AG04450 (cell line): Measurements from ENCODE around the gene CTNNB1. TPM values are rescaled to one million over a fixed set of nuclear protein-coding genes. Genes with fewer than 3 reads are reported as not detected.

ENCODE experiments used
- CTCF ChIA-PET: fragments of 300-600, 350-600 bp; formaldehyde crosslinking; extraction: SDS; loops from one replicate; lab custom pipeline; 2022; ENCODE audit warnings: antibody characterized with exemption, inconsistent platforms; lab: Charles Lee
- POLR2A ChIA-PET: fragments of 350-600 bp; formaldehyde crosslinking; extraction: SDS; loops from one replicate; lab custom pipeline; 2021; ENCODE audit warnings: antibody characterized with exemption, inconsistent platforms; lab: Yijun Ruan, JAX
- DNase-seq: peaks from one replicate; pipeline ENCODE4 v3.0.0-alpha.2; 2011; ENCODE audit warnings: low read depth, low spot score
- H3K27ac ChIP-seq: one replicate; pipeline ENCODE4 v1.5.1; 2012; ENCODE audit warnings: low read depth, low read length, control low read depth
- H3K27me3 ChIP-seq: one replicate; pipeline ENCODE4 v1.6.0; 2012; ENCODE audit warnings: low read length; ENCODE audit not compliant: control insufficient read depth, insufficient read depth
- H3K4me3 ChIP-seq: 2 replicates; pipeline ENCODE4 v1.5.1; 2011; ENCODE audit warnings: mild to moderate bottlenecking, low read depth, low read length, control low read depth
- H3K9me3 ChIP-seq: 2 replicates; pipeline ENCODE4 v1.5.1; 2012; ENCODE audit warnings: low read length; ENCODE audit not compliant: control insufficient read depth, insufficient read depth
- CTCF ChIP-seq: IDR thresholded peaks from 2 replicates; pipeline ENCODE4 v1.5.1; 2011; ENCODE audit warnings: low read depth, low read length, control low read depth, inconsistent platforms
- polyA plus RNA-seq: library from polyadenylated mRNA; depleted of rRNA; stranded (reverse); fragments of >200 nt; gene quantifications from 2 replicates; pipeline ENCODE4 v1.2.3, GENCODE V29; 2011

Gene CTNNB1
- polyA plus RNA-seq, 1 experiment, result 352 TPM

GRCh38 chr3:41250825-41251224 is 51.5 kb downstream of the CTNNB1 start:
- Histone ChIP-seq H3K27ac (no peak overlapping the region), H3K27me3 (no peaks in the 10 kb centered on the region), H3K4me3 (no peak overlapping the region), H3K9me3 (no peaks in the 10 kb centered on the region; the same call in 1 of the 2 replicates)
- DNase-seq, result no peak
- TF ChIP-seq CTCF, result no peak
- CTCF ChIA-PET, result no interaction called here
- POLR2A ChIA-PET, result no interaction called here

GRCh38 chr3:41251593-41251992 is 52.3 kb downstream of the CTNNB1 start:
- ChIA-PET POLR2A (no interaction called here), CTCF (interaction anchor here (0.6 kb wide), 1 partner anchor 12 kb away, joined by 3 read pairs; no protein-coding TSS in a partner anchor)
- H3K27ac ChIP-seq, result no peak overlapping the region
- H3K4me3 ChIP-seq, result no peak overlapping the region
- no peak for TF ChIP-seq CTCF
- H3K27me3 ChIP-seq, result no peaks in the 10 kb centered on the region
- DNase-seq, result no peak
- H3K9me3 ChIP-seq, result no peaks in the 10 kb centered on the region; the same call in 1 of the 2 replicates

- POLR2A ChIA-PET, result no interaction called here
- CTCF ChIA-PET, result no interaction called here
- no peak for DNase-seq
These were observed 59.0 kb downstream of the CTNNB1 start for GRCh38 chr3:41258239-41258800.

GRCh38 chr3:41259449-41260062 is 60.3 kb downstream of the CTNNB1 start:
- Histone ChIP-seq H3K9me3 (no peaks in the 10 kb centered on the region), H3K4me3 (no peak overlapping the region), H3K27ac (no peak overlapping the region), H3K27me3 (no peaks in the 10 kb centered on the region)
- POLR2A ChIA-PET, result no interaction called here
- no peak for TF ChIP-seq CTCF
- no peak for DNase-seq
- CTCF ChIA-PET, result no interaction called here

More at GRCh38 chr3:41258239-41258800, 59.0 kb downstream of the CTNNB1 start:
- no peaks in the 10 kb centered on the region for H3K27me3 ChIP-seq
- no peak overlapping the region for H3K4me3 ChIP-seq
- H3K9me3 ChIP-seq, result no peaks in the 10 kb centered on the region
- no peak overlapping the region for H3K27ac ChIP-seq
- no peak for TF ChIP-seq CTCF

GRCh38 chr3:41260063-41260450 is 60.8 kb downstream of the CTNNB1 start:
- no peak for DNase-seq
- no peaks in the 10 kb centered on the region; the same call in 1 of the 2 replicates for H3K9me3 ChIP-seq
- POLR2A ChIA-PET, result no interaction called here
- no peak for TF ChIP-seq CTCF
- H3K4me3 ChIP-seq, result no peak overlapping the region
- CTCF ChIA-PET, result no interaction called here
- H3K27me3 ChIP-seq, result no peaks in the 10 kb centered on the region
- no peak overlapping the region for H3K27ac ChIP-seq
